Kidney epithelial cell (primary cell): ENCODE measurements around the gene WNT1. TPM values are rescaled to one million over a fixed set of nuclear protein-coding genes. Genes with fewer than 3 reads are reported as not detected.

Experiments used
- DNase-seq: peaks from one replicate; pipeline ENCODE4 v3.0.0-alpha.2; 2010; ENCODE audit warnings: low read depth
- H3K27me3 ChIP-seq: 2 replicates; pipeline ENCODE4 v1.6.0; 2011; ENCODE audit warnings: low read length; ENCODE audit not compliant: control insufficient read depth, insufficient read depth
- H3K36me3 ChIP-seq: 2 replicates; pipeline ENCODE4 v1.5.1; 2011; ENCODE audit warnings: low read length; ENCODE audit not compliant: control insufficient read depth, insufficient read depth
- H3K4me3 ChIP-seq: 2 replicates; pipeline ENCODE4 v1.5.1; 2011; ENCODE audit warnings: low read depth, mild to moderate bottlenecking, control low read depth, low read length
- CTCF ChIP-seq: IDR thresholded peaks from 2 replicates; pipeline ENCODE4 v1.5.1; 2011; ENCODE audit warnings: mild to moderate bottlenecking, moderate library complexity, low read length, control low read depth, inconsistent platforms; ENCODE audit not compliant: insufficient read depth, poor library complexity, severe bottlenecking
- total RNA-seq: library from RNA; depleted of rRNA; stranded (reverse); fragments of >200 nt; gene quantifications from 2 replicates; pipeline ENCODE4 v1.2.3, GENCODE V29; 2015

The WNT1 gene
- total RNA-seq, 1 donor from 2014 or later, result not detected

- DNase-seq, result no peak
- peak; percentile 93 for TF ChIP-seq CTCF
- H3K4me3 ChIP-seq, result no peak overlapping the region
- H3K27me3 ChIP-seq, result no peaks in the 10 kb centered on the region
- peaks cover 4% of the 10 kb centered on the region for H3K36me3 ChIP-seq
Measured at GRCh38 chr12:48936379-48936979, 41.6 kb upstream of the WNT1 start.

- TF ChIP-seq CTCF, result peak; percentile 27
- Histone ChIP-seq H3K27me3 (no peaks in the 10 kb centered on the region), H3K36me3 (peaks cover 4% of the 10 kb centered on the region), H3K4me3 (no peak overlapping the region)
- no peak for DNase-seq
Measured at GRCh38 chr12:48937170-48937569, 41.0 kb upstream of the WNT1 start.

- Histone ChIP-seq H3K36me3 (peaks cover 3% of the 10 kb centered on the region), H3K27me3 (no peaks in the 10 kb centered on the region)
Measured at GRCh38 chr12:48938805-48939204, 39.3 kb upstream of the WNT1 start.

GRCh38 chr12:48940181-48940580 lies 37.9 kb upstream of the WNT1 start:
- DNase-seq, result no peak
- no peak for TF ChIP-seq CTCF
- Histone ChIP-seq H3K36me3 (peaks cover 3% of the 10 kb centered on the region), H3K27me3 (no peaks in the 10 kb centered on the region), H3K4me3 (no peak overlapping the region)

More at GRCh38 chr12:48938805-48939204, 39.3 kb upstream of the WNT1 start:
- no peak overlapping the region for H3K4me3 ChIP-seq
- DNase-seq, result no peak
- TF ChIP-seq CTCF, result no peak

GRCh38 chr12:48943221-48943620 lies 34.9 kb upstream of the WNT1 start:
- DNase-seq, result no peak
- H3K36me3 ChIP-seq, result peaks cover 2% of the 10 kb centered on the region
- no peak for TF ChIP-seq CTCF
- H3K4me3 ChIP-seq, result no peak overlapping the region
- H3K27me3 ChIP-seq, result no peaks in the 10 kb centered on the region

GRCh38 chr12:48946205-48946604 lies 31.9 kb upstream of the WNT1 start:
- Histone ChIP-seq H3K36me3 (no peaks in the 10 kb centered on the region), H3K27me3 (no peaks in the 10 kb centered on the region), H3K4me3 (no peak overlapping the region)
- no peak for DNase-seq
- TF ChIP-seq CTCF, result no peak
